Tibial nerve (tissue), 3 donors: ENCODE data around the gene SLC17A7.

Experiments used
- POLR2A ChIP-seq, 2 donors: fragments of 450-650 bp; IDR thresholded peaks; one replicate each; pipeline ENCODE4 v1.6.1; 2017; ENCODE audit warnings: antibody characterized with exemption in 2 of 2, mild to moderate bottlenecking in 2 of 2, moderate library complexity in 2 of 2
- TF ChIP-seq, protein P1 (sequence below), 5 experiments: fragments of 200-600 bp in 3 of 5; fragments of 450-650 bp in 2 of 5; sonication (generic) in 3 of 5; IDR thresholded peaks; one replicate each; pipeline ENCODE4 v1.5.1; 2016 to 2019; ENCODE audit warnings: antibody characterized with exemption in 5 of 5, mild to moderate bottlenecking in 3 of 5, moderate library complexity in 2 of 5

DNA sequence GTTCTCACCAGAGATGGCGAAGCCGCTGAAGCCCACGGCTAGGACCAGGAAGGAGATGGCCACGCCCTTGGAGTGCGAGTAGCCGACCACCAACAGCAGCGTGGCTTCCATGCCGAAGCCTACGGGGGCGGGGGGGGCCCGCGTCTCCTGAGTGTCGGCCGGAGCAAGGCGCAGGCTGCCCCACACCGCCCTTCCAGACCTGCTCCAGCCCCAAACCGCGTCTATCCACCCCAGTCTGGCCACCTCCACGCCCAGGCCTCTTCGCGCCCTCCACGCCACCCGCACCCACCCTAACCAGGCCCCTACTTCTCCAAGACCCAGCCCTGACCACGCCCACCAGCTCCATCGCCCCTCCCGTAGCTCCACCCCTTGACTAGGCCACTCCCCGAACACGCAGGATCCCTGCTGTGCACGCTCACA, 10.0 kb downstream of the SLC17A7 start:
- TF ChIP-seq, protein P1, sequence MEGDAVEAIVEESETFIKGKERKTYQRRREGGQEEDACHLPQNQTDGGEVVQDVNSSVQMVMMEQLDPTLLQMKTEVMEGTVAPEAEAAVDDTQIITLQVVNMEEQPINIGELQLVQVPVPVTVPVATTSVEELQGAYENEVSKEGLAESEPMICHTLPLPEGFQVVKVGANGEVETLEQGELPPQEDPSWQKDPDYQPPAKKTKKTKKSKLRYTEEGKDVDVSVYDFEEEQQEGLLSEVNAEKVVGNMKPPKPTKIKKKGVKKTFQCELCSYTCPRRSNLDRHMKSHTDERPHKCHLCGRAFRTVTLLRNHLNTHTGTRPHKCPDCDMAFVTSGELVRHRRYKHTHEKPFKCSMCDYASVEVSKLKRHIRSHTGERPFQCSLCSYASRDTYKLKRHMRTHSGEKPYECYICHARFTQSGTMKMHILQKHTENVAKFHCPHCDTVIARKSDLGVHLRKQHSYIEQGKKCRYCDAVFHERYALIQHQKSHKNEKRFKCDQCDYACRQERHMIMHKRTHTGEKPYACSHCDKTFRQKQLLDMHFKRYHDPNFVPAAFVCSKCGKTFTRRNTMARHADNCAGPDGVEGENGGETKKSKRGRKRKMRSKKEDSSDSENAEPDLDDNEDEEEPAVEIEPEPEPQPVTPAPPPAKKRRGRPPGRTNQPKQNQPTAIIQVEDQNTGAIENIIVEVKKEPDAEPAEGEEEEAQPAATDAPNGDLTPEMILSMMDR (IDR thresholded peaks at IDR 0.05) = no peak
- TF ChIP-seq POLR2A (IDR thresholded peaks at IDR 0.05) = no peak
